ENCODE measurements around the gene USP11. TPM values are rescaled to one million over a fixed set of nuclear protein-coding genes. Genes with fewer than 3 reads are reported as not detected.

Gene USP11
- total RNA-seq, 1 donor from 2014 or later, result 89.2 TPM

DNA sequence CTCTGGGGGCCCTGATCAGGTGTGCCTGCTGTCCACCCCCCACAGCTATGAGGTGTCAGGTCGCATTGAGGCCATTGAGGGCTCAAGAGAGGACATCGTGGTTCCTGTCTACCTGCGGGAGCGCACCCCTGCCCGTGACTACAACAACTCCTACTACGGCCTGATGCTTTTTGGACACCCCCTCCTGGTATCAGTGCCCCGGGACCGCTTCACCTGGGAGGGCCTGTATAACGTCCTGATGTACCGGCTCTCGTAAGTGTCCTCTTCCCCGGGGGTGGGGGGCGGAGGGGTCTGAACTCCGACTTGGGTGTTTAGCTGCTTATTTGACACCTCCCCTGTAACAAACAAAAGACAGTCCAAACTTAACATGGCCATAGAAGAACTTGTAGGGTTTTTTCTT, 10.5 kb downstream of the USP11 start:
- POLR2A ChIA-PET, result no interaction called here
- ATAC-seq (ENCODE audit: low read depth) (no peak), DNase-seq (no peak)
- H3K9me3 Mint-ChIP-seq, result no peaks in the 10 kb centered on the region
- H3K36me3 Mint-ChIP-seq (ENCODE audit: low read depth), result peaks cover 70% of the 10 kb centered on the region
- H3K27ac Mint-ChIP-seq, result no peak overlapping the region
- no peaks in the 10 kb centered on the region for H3K4me1 Mint-ChIP-seq
- no peak overlapping the region for H3K4me3 Mint-ChIP-seq
- H3K27me3 Mint-ChIP-seq, result no peaks in the 10 kb centered on the region
- TF ChIP-seq CTCF (IDR thresholded peaks at IDR 0.05), result no peak
- CTCF ChIA-PET, result no interaction called here
- intact Hi-C loops (cut with micrococcal nuclease), result no loop called here

GRCh38 chrX:47244676-47245075, 11.9 kb downstream of the USP11 start:
- ATAC-seq (ENCODE audit: low read depth) (no peak), DNase-seq (no peak)
- Mint-ChIP-seq H3K27ac (no peak overlapping the region), H3K4me1 (no peaks in the 10 kb centered on the region), H3K9me3 (no peaks in the 10 kb centered on the region), H3K27me3 (no peaks in the 10 kb centered on the region), H3K36me3 (ENCODE audit: low read depth) (peaks cover 71% of the 10 kb centered on the region), H3K4me3 (no peak overlapping the region)
- ChIA-PET POLR2A (interaction anchor here (0.7 to 0.9 kb wide), 2 partner anchors 12 to 311 kb away, joined by 3 read pairs; partner anchors contain the start of gene USP11), CTCF (no interaction called here)
- TF ChIP-seq CTCF (IDR thresholded peaks at IDR 0.05), result no peak
- intact Hi-C loops (cut with micrococcal nuclease), result no loop called here

GRCh38 chrX:47245156-47245555, 12.3 kb downstream of the USP11 start:
- H3K9me3 Mint-ChIP-seq, result no peaks in the 10 kb centered on the region
- H3K27me3 Mint-ChIP-seq, result no peaks in the 10 kb centered on the region
- CTCF ChIA-PET, result no interaction called here
- no peak overlapping the region for H3K4me3 Mint-ChIP-seq
- POLR2A ChIA-PET, result interaction anchor here (0.7 to 0.9 kb wide), 2 partner anchors 12 to 311 kb away, joined by 3 read pairs; partner anchors contain the start of gene USP11
- peaks cover 66% of the 10 kb centered on the region for H3K36me3 Mint-ChIP-seq (ENCODE audit: low read depth)
- no peak overlapping the region for H3K27ac Mint-ChIP-seq
- DNase-seq (no peak), ATAC-seq (ENCODE audit: low read depth) (no peak)
- intact Hi-C loops (cut with micrococcal nuclease), result no loop called here
- no peak for TF ChIP-seq CTCF (IDR thresholded peaks at IDR 0.05)
- H3K4me1 Mint-ChIP-seq, result no peaks in the 10 kb centered on the region

DNA sequence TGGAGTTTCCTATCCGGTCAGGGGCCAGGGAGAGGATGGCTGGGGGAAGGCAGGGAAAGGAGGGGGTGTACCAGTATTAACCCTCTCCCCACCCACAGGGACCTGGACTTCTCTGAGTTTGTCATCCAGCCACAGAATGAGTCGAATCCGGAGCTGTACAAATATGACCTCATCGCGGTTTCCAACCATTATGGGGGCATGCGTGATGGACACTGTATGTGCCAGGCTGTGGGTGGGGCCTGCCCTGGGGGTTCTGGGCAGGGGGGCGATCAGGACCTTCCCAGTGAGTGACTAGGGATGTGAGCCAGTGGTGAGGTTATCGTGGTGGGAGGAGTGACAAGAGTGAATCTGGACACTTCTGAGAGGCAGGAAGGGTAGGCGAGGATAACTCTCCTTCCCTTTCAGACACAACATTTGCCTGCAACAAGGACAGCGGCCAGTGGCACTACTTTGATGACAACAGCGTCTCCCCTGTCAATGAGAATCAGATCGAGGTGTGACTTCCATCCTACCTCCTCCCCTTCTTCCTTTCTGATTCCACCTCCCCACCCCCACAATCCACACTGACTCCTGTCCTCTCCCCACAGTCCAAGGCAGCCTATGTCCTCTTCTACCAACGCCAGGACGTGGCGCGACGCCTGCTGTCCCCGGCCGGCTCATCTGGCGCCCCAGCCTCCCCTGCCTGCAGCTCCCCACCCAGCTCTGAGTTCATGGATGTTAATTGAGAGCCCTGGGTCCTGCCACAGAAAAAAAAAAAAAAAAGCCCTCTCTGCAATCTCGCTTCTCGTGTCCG, 14.6 kb downstream of the USP11 start:
- no peak for ATAC-seq (ENCODE audit: low read depth)
- POLR2A ChIA-PET, result interaction anchor here (0.7 kb wide), 1 partner anchor 926 kb away, joined by 5 read pairs; no protein-coding TSS in a partner anchor
- Mint-ChIP-seq H3K4me3 (no peak overlapping the region), H3K4me1 (no peaks in the 10 kb centered on the region), H3K9me3 (no peaks in the 10 kb centered on the region), H3K36me3 (ENCODE audit: low read depth) (peaks cover 46% of the 10 kb centered on the region), H3K27me3 (no peaks in the 10 kb centered on the region), H3K27ac (no peak overlapping the region)
- TF ChIP-seq CTCF (IDR thresholded peaks at IDR 0.05), result no peak
- no peak for DNase-seq
- intact Hi-C loops (cut with micrococcal nuclease), result no loop called here
- CTCF ChIA-PET, result no interaction called here

- Mint-ChIP-seq H3K27ac (no peak overlapping the region), H3K4me3 (no peak overlapping the region), H3K27me3 (no peaks in the 10 kb centered on the region), H3K4me1 (no peaks in the 10 kb centered on the region), H3K36me3 (ENCODE audit: low read depth) (peaks cover 42% of the 10 kb centered on the region), H3K9me3 (no peaks in the 10 kb centered on the region)
- CTCF ChIA-PET, result no interaction called here
- no peak for DNase-seq
- POLR2A ChIA-PET, result interaction anchor here (0.7 kb wide), 1 partner anchor 926 kb away, joined by 5 read pairs; no protein-coding TSS in a partner anchor
- ATAC-seq (ENCODE audit: low read depth), result no peak
- intact Hi-C loops (cut with micrococcal nuclease), result no loop called here
- no peak for TF ChIP-seq CTCF (IDR thresholded peaks at IDR 0.05)
These were observed 15.2 kb downstream of the USP11 start for GRCh38 chrX:47247999-47248320.

Measured in activated B cell treated with CpG ODN at 0.5 μM for 24 hours (primary cell).